GM21515 (cell line): Measurements from ENCODE around the gene SCN10A.

Source experiments
- ATAC-seq: cut with Tn5 transposase; IDR thresholded peaks from one replicate; pipeline ENCODE4 v1.9.1; 2021; ENCODE audit not compliant: unreplicated experiment

Gene SCN10A

GRCh38 chr3:38655708-38656300 lies 160.2 kb downstream of the SCN10A start:
- no peak for ATAC-seq

DNA sequence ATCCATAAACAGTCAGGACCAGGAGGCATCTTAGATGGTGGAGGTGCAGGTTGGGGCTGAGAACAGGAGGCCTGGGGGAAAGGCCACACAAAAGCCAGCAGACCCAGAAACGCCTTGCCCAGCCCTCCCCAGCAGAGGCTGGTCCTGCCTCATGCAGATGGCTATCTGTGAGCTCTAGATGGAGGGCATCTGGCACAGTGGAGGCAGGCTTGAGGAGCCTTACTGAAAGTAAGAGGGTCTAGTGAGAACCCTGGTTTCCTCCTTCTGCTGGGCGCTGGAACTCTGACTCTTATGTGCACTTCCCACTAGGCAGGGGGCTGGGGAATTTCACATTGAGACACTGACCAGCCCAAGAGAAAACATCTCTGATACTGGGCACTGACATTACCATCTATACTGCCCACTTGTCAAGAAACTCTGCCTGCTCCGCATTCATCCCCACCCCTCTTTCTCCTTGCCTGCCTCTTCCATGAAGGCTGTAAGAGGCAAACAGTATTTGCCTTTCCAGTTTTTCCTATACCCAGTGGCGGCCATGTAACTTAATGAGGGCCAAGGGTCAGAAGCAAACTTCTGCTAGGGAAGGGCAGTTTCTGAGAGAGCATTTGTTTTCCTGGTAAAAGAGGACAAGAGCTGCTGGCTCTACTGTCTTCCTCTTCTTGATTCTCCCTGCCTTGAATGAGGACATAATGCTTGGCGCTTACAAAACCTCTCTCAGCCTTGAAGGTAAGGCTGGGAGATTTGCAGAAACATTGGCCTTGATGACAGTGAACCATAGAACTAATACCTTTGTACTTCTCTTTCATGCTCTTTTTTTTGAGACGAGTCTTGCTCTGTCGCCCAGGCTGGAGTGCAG lies 162.1 kb downstream of the SCN10A start:
- no peak for ATAC-seq

DNA sequence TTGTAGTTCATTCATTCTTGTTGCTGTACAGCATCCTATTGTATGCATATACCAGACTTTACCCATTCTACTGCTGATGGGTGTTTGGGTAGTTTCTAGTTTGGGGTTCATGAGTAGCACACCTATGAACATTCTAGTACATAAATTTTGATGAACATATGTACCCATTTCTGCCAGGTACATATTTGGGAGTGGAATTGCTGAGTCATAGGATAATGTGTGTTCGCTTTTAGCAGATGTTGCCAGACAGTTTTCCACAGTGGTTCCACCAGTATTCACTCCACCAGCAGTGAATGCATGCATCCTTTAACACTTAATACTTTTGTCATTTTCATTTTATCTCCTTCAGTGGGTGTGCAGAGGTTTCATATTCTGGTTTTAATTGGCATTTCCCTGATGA lies 163.1 kb downstream of the SCN10A start:
- no peak for ATAC-seq

- peak; percentile 71 for ATAC-seq
Observed at GRCh38 chr3:38651153-38651789, 164.7 kb downstream of the SCN10A start.

GRCh38 chr3:38650248-38650951 lies 165.6 kb downstream of the SCN10A start:
- ATAC-seq = no peak

DNA sequence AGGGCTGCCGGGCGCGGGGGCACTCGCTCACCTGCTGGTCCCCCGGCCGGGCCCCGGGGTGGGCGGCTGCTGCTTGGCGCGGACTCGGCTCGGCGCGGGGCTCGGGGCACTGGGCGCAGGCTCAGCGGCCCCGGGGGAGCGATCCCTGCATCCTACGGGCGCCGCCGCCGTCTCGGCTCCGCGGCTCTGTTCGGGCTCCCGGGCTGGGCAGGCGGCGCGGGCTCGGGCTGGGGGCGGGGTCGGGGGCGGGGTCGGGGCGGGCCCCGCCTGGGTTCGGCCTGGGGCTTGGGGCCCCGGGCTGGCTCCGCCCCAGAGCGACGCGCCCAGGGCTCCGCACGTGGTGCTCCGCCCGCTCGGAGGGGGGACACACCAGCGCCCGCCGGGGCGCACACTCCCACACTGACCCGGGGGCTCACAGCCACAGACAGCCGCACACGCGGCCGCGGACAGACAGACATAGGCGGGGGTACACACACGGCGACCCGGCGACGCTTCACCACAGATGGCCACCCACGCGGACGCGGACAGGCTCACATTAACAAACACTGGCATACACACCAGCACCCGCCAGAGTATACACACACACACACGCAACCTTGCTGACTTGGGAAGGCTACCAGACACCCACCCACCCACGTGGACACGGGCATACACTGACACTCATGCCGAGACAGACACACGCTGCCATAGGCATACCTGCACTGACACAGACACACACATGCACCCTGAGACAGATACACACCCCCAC lies 166.3 kb downstream of the SCN10A start, which contains the start of gene SCN5A:
SCN5A (minus strand) TSS at position 188 of the 748 bp plus-strand sequence. CDS start 16,380 bp downstream, outside the sequence.
- ATAC-seq = no peak

DNA sequence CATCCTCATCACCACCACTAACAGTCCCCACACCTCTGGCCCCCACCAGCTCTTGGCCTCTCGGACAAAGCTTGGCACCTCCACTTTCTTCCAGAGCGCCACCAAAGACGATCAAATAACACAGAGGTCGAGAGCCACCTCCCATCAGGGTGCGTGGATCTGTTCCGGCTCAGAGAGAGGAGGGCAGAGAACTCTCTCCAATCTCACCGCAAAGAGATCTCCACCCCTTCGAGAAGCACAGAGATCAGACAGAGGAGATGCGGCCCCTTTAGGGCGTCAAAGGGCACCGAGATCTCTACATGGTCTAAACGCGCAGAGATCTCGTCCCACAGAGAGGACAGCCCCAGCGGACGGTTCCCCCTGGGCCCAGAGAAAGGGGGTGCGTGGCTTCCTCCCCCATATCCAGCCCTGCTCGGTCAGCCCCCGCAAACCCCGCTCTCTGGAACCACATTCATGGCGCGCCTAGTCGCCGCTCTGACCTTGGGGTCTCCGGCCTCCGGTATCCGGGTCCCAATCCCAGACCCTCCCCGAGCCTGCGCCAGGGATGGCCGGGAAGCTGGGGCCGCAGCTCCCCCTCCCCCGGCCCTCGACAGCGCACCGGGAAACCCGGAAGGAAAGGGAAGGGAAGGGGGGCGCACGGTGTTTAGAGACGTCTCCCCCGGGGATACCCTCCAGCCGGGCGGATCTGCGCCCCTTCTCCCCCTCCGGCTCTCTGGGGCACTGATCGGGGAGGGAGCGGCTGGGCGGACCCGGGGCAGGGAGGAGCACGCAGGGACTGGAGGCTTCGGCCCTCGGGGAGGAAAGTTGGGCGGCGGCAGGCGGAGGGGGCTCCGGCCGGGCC lies 167.1 kb downstream of the SCN10A start:
- ATAC-seq = no peak

GRCh38 chr3:38648024-38648658 lies 167.9 kb downstream of the SCN10A start:
- no peak for ATAC-seq

GRCh38 chr3:38647217-38647970 lies 168.6 kb downstream of the SCN10A start:
- no peak for ATAC-seq
